ENCODE results near the gene KLK2. TPM values are rescaled to one million over a fixed set of nuclear protein-coding genes. Genes with fewer than 3 reads are reported as not detected.

Gene KLK2
- polyA plus RNA-seq, 1 donor from 2014 or later: not detected

DNA sequence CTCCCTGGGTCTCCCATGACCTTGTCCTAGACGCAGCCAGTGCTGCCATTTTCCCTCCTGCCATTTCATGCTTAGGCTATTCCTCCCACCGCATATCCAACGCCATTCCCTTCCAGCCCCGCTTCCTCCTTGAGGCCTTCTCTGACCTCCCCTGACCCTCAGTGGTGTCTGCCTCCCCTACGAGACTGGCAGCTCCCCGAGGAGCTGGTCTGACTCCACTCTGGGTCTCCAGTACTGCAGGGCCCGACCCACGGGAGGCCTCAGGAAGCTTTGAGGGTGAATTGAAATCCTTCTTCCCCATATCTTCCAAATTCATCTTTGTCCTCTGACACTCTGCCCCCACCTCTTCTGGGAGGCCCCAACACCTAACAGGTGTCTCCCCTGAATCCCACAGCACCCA, 40.6 kb upstream of the KLK2 start:
- no peaks in the 10 kb centered on the region for H3K36me3 ChIP-seq (ENCODE audit: insufficient read depth, low read length)
- H3K9me2 ChIP-seq (ENCODE audit: insufficient read depth, low read length): no peaks in the 10 kb centered on the region
- no peak overlapping the region for H3K4me2 ChIP-seq (ENCODE audit: low read length)
- H3K9ac ChIP-seq (ENCODE audit: low read length): no peak overlapping the region
- H3K79me2 ChIP-seq (replicated peaks; ENCODE audit: insufficient read depth, low read length): no peaks in the 10 kb centered on the region
- H3K27ac ChIP-seq (ENCODE audit: low read length): no peak overlapping the region
- no peaks in the 10 kb centered on the region for H4K20me1 ChIP-seq (ENCODE audit: insufficient read depth)
- H2AFZ ChIP-seq (ENCODE audit: low read depth, low read length): no peak overlapping the region
- H3F3A ChIP-seq (ENCODE audit: insufficient read depth, low read length, poor library complexity, severe bottlenecking): no peaks in the 10 kb centered on the region
- TF ChIP-seq, protein P1, sequence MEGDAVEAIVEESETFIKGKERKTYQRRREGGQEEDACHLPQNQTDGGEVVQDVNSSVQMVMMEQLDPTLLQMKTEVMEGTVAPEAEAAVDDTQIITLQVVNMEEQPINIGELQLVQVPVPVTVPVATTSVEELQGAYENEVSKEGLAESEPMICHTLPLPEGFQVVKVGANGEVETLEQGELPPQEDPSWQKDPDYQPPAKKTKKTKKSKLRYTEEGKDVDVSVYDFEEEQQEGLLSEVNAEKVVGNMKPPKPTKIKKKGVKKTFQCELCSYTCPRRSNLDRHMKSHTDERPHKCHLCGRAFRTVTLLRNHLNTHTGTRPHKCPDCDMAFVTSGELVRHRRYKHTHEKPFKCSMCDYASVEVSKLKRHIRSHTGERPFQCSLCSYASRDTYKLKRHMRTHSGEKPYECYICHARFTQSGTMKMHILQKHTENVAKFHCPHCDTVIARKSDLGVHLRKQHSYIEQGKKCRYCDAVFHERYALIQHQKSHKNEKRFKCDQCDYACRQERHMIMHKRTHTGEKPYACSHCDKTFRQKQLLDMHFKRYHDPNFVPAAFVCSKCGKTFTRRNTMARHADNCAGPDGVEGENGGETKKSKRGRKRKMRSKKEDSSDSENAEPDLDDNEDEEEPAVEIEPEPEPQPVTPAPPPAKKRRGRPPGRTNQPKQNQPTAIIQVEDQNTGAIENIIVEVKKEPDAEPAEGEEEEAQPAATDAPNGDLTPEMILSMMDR (IDR thresholded peaks at IDR 0.05; ENCODE audit: poor library complexity, severe bottlenecking): no peak
- no peak for TF ChIP-seq EZH2 (IDR thresholded peaks at IDR 0.05; ENCODE audit: borderline replicate concordance, insufficient read depth, low read length, poor library complexity, severe bottlenecking)
- no peak for TF ChIP-seq EP300 (conservative IDR thresholded peaks at IDR 0.05; ENCODE audit: poor library complexity, severe bottlenecking)
- no peak for TF ChIP-seq SMC3 (conservative IDR thresholded peaks at IDR 0.05; ENCODE audit: poor library complexity)
- TF ChIP-seq, protein P2, sequence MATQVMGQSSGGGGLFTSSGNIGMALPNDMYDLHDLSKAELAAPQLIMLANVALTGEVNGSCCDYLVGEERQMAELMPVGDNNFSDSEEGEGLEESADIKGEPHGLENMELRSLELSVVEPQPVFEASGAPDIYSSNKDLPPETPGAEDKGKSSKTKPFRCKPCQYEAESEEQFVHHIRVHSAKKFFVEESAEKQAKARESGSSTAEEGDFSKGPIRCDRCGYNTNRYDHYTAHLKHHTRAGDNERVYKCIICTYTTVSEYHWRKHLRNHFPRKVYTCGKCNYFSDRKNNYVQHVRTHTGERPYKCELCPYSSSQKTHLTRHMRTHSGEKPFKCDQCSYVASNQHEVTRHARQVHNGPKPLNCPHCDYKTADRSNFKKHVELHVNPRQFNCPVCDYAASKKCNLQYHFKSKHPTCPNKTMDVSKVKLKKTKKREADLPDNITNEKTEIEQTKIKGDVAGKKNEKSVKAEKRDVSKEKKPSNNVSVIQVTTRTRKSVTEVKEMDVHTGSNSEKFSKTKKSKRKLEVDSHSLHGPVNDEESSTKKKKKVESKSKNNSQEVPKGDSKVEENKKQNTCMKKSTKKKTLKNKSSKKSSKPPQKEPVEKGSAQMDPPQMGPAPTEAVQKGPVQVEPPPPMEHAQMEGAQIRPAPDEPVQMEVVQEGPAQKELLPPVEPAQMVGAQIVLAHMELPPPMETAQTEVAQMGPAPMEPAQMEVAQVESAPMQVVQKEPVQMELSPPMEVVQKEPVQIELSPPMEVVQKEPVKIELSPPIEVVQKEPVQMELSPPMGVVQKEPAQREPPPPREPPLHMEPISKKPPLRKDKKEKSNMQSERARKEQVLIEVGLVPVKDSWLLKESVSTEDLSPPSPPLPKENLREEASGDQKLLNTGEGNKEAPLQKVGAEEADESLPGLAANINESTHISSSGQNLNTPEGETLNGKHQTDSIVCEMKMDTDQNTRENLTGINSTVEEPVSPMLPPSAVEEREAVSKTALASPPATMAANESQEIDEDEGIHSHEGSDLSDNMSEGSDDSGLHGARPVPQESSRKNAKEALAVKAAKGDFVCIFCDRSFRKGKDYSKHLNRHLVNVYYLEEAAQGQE (IDR thresholded peaks at IDR 0.05; ENCODE audit: borderline replicate concordance): no peak
- TF ChIP-seq MXI1 (conservative IDR thresholded peaks at IDR 0.05; ENCODE audit: poor library complexity, severe bottlenecking): no peak
- no peak for TF ChIP-seq POLR2AphosphoS5 (IDR thresholded peaks at IDR 0.05)
- TF ChIP-seq RAD21 (conservative IDR thresholded peaks at IDR 0.05): no peak
- no peak for TF ChIP-seq TAF1 (IDR thresholded peaks at IDR 0.05; ENCODE audit: low read depth)
- no peaks in the 10 kb centered on the region for H3K9me3 ChIP-seq (ENCODE audit: low read length)
- H3K4me3 ChIP-seq (ENCODE audit: low read length): no peak overlapping the region
- peaks cover 26% of the 10 kb centered on the region for H3K27me3 ChIP-seq (ENCODE audit: insufficient read depth, low read depth, low read length)

DNA sequence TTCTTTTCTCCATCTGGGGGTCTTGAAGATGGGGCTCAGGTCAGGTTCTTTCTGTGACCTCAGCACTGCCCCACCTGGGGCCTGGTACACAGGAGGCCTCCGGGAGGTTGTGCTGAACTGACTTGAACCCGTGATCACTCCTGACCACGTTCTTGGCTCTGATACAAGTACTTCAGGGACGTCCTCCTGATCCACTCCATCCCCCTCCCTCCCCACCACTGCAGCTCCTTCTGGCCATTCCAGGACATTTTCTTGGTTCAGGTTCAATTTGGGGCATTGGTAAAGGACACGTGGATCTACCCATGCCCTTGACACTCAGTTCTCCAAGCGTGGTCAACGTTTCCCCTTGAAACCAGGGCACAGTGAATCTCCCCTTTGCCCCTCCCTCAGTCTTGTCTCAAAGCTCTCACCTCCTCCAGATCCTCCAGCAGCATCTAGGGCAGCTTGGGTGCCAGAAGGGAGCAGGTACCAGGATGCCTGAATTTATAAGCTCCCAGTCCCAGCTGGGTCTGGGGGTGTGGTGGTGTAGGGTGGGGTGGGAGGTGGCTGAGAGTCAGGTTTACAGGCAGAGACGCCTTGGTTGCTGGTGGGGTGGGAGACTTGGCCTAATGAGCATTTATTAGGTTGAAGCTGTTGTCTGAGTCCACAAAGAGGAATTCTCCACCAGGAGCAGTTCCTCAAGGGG, 40.0 kb upstream of the KLK2 start, which contains the start of gene KLK15:
Gene KLK15, minus strand, starts transcription at position 458 of the 685 bp plus-strand sequence. CDS start 2,082 bp downstream, outside the sequence.
- Histone ChIP-seq H4K20me1 (ENCODE audit: insufficient read depth) (no peaks in the 10 kb centered on the region), H3K79me2 (replicated peaks; ENCODE audit: insufficient read depth, low read length) (no peaks in the 10 kb centered on the region), H3K27me3 (ENCODE audit: insufficient read depth, low read depth, low read length) (peaks cover 26% of the 10 kb centered on the region)

More for the DNA sequence above, 40.0 kb upstream of the KLK2 start, which contains the start of gene KLK15:
- Histone ChIP-seq H3K4me3 (ENCODE audit: low read length) (no peak within 1 kb of the TSS), H3K9me3 (ENCODE audit: low read length) (no peaks in the 10 kb centered on the region), H3K9ac (ENCODE audit: low read length) (no peak within 1 kb of the TSS), H3F3A (ENCODE audit: insufficient read depth, low read length, poor library complexity, severe bottlenecking) (no peaks in the 10 kb centered on the region), H3K4me2 (ENCODE audit: low read length) (no peak within 1 kb of the TSS), H3K27ac (ENCODE audit: low read length) (no peak within 1 kb of the TSS), H2AFZ (ENCODE audit: low read depth, low read length) (no peak within 1 kb of the TSS), H3K9me2 (ENCODE audit: insufficient read depth, low read length) (no peaks in the 10 kb centered on the region), H3K36me3 (ENCODE audit: insufficient read depth, low read length) (no peaks in the 10 kb centered on the region)
- TF ChIP-seq RAD21 (conservative IDR thresholded peaks at IDR 0.05) (no peak), MXI1 (conservative IDR thresholded peaks at IDR 0.05; ENCODE audit: poor library complexity, severe bottlenecking) (no peak), TAF1 (IDR thresholded peaks at IDR 0.05; ENCODE audit: low read depth) (no peak), SMC3 (conservative IDR thresholded peaks at IDR 0.05; ENCODE audit: poor library complexity) (no peak)
- TF ChIP-seq, protein P2 (IDR thresholded peaks at IDR 0.05; ENCODE audit: borderline replicate concordance): no peak

Measured in neural cell (in vitro differentiated cells).